HepG2 (cell line): ENCODE measurements around the gene HMMR. TPM values are rescaled to one million over a fixed set of nuclear protein-coding genes. Genes with fewer than 3 reads are reported as not detected.
A peak's percentile ranks its signal among the peaks of the same experiment; 100 is the strongest.

Experiments
- GATA4 ChIP-seq: sonication (generic); IDR thresholded peaks from 2 replicates; pipeline ENCODE4 v1.6.1; 2016; ENCODE audit warnings: antibody characterized with exemption, low read depth, borderline replicate concordance
- HNRNPUL1 ChIP-seq: fragments of 200-400 bp; formaldehyde crosslinking; IDR thresholded peaks from 2 replicates; pipeline ENCODE4 v1.6.1; 2017; ENCODE audit warnings: low read depth, mild to moderate bottlenecking, low read length, moderate library complexity
- KLF9 ChIP-seq: IDR thresholded peaks from 2 replicates; pipeline ENCODE4 v1.6.1; 2016; ENCODE audit warnings: low read depth
- MAFF ChIP-seq: IDR thresholded peaks from 2 replicates; pipeline ENCODE4 v1.6.1; 2011; ENCODE audit warnings: low read depth, low read length, improper control_type of control experiment
- NCOR1 ChIP-seq: fragments of 200-600 bp; sonication (generic); IDR thresholded peaks from 2 replicates; pipeline ENCODE4 v1.7.0; 2017; ENCODE audit warnings: antibody characterized with exemption, low read length, borderline replicate concordance
- NFIC ChIP-seq: IDR thresholded peaks from 2 replicates; pipeline ENCODE4 v1.6.1; 2012; ENCODE audit warnings: mild to moderate bottlenecking, low read length, inconsistent platforms
- NFYB ChIP-seq: sonication (generic); formaldehyde crosslinking; IDR thresholded peaks from 2 replicates; pipeline ENCODE4 v1.4.0; 2020; ENCODE audit warnings: missing genetic modification reagents
- PPARG ChIP-seq: conservative IDR thresholded peaks from 2 replicates; pipeline ENCODE4 v1.6.1; 2016; ENCODE audit warnings: missing biosample characterization, missing genetic modification reagents
- RORA ChIP-seq: sonication (generic); formaldehyde crosslinking; IDR thresholded peaks from 2 replicates; pipeline ENCODE4 v1.5.0; 2020; ENCODE audit warnings: mild to moderate bottlenecking, missing genetic modification reagents, moderate library complexity
- SMAD3 ChIP-seq: sonication (generic); formaldehyde crosslinking; IDR thresholded peaks from 2 replicates; pipeline ENCODE4 v1.4.0; 2020; ENCODE audit warnings: missing genetic modification reagents
- ZFY ChIP-seq: sonication (generic); formaldehyde crosslinking; IDR thresholded peaks from 2 replicates; pipeline ENCODE4 v1.4.0; 2020; ENCODE audit warnings: missing genetic modification reagents
- ZNF24 ChIP-seq: fragments of 450-650 bp; IDR thresholded peaks from 2 replicates; pipeline ENCODE4 v1.6.1; 2017; ENCODE audit warnings: antibody characterized with exemption, mild to moderate bottlenecking
- ZNF660 ChIP-seq: sonication (generic); formaldehyde crosslinking; IDR thresholded peaks from 2 replicates; pipeline ENCODE4 v1.5.1; 2020; ENCODE audit warnings: mild to moderate bottlenecking, low read depth, missing genetic modification reagents, borderline replicate concordance
- ZNF891 ChIP-seq: sonication (generic); formaldehyde crosslinking; IDR thresholded peaks from 2 replicates; pipeline ENCODE4 v1.5.0; 2020; ENCODE audit warnings: mild to moderate bottlenecking, missing genetic modification reagents
- ZSCAN9 ChIP-seq: IDR thresholded peaks from 2 replicates; pipeline ENCODE4 v1.6.1; 2016; ENCODE audit warnings: borderline replicate concordance
- polyA plus RNA-seq, 8 experiments: library from polyadenylated mRNA; depleted of rRNA in 3 of 8; stranded (reverse) in 7 of 8; unstranded in 1 of 8; fragments of >200 nt; fragmentation: Illumina TruSeq in 4 of 8; extraction: Trizol in 4 of 8; gene quantifications; 2 replicates each; pipeline versions ENCODE4 v1.2.1 to v1.2.3, GENCODE V29; 2011 to 2016; ENCODE audit warnings: low read depth in 4 of 8, missing spikeins in 1 of 8, mixed read lengths in 1 of 8; ENCODE audit not compliant: insufficient read depth in 1 of 8
- total RNA-seq, 5 experiments: library from RNA; depleted of rRNA; stranded (reverse); fragments of >200 nt; fragmentation: Illumina TruSeq; extraction: Trizol; gene quantifications; 2 replicates each; pipeline ENCODE4 v1.2.3, GENCODE V29; 2016; ENCODE audit warnings: low read depth in 1 of 5
- TF ChIP-seq, protein P1 (sequence below): sonication (generic); formaldehyde crosslinking; IDR thresholded peaks from 2 replicates; pipeline ENCODE4 v1.5.1; 2020; ENCODE audit warnings: missing genetic modification reagents, mild to moderate bottlenecking, borderline replicate concordance
- TF ChIP-seq, protein P2 (sequence below): sonication (generic); formaldehyde crosslinking; IDR thresholded peaks from 2 replicates; pipeline ENCODE4 v1.5.0; 2020; ENCODE audit warnings: mild to moderate bottlenecking, missing genetic modification reagents
- TF ChIP-seq, protein P3 (sequence below): sonication (generic); formaldehyde crosslinking; IDR thresholded peaks from 2 replicates; pipeline ENCODE4 v1.4.0; 2020; ENCODE audit warnings: missing genetic modification reagents, borderline replicate concordance
- TF ChIP-seq, protein P4 (sequence below): sonication (generic); formaldehyde crosslinking; IDR thresholded peaks from 2 replicates; pipeline ENCODE4 v1.4.0; 2020; ENCODE audit warnings: mild to moderate bottlenecking, missing genetic modification reagents

The HMMR gene
- total and polyA plus RNA-seq, 2 of the 13 experiments (the other 11 are each of a cell fraction or from before 2014, with no cell fraction given), result 8.5 to 48.3 TPM

DNA sequence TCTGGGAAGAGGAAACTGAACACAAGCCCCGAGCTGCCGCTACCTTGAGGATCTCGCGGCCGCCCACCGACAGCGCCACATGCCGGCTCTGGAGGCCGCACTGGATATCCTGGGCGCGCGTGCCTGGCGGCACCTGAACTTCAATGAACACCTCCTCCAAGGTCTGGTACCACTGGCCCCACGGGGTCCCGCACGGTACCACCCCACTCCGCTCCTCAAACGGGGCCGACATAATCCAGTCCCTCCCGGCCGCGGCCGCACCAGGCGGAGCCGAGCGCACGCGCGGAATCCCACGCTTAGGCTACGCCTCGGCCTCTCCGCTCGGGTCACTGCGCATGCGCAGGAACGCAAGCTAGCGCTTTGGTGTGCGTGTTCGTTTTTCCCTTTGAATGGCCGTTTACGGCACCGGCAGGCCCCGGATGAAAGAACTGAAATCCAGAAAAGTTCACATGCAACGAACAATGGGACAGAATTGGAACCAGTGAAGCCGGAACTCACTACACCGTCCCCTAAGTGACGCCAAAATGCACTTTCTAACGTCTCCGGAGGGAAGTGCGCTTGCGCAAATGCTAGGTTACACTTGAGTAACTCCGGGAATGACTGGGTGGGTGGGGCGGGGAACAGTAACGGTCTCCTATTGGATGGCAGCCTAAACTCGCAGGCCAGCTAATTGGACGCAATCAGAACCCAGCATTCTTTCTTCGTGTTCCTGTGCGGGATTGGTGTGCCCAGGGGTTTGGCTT is 442 bp upstream of the HMMR start, which contains the start of gene NUDCD2 (continued):
- TF ChIP-seq ZNF891 (peak; percentile 93; the same call in 1 of the 2 replicates), ZNF24 (no peak), ZNF660 (CRISPR knock-in tag) (no peak), NFYB (peak; percentile 82), MAFF (no peak), ZFY (peak; percentile 97), SMAD3 (CRISPR knock-in tag) (peak; percentile 79; the same call in 1 of the 2 replicates), GATA4 (no peak; the same call in 1 of the 2 replicates), ZSCAN9 (CRISPR knock-in tag) (0 out of 2 replicates have a peak, but pooled peaks have one; percentile 13), NFIC (no peak), PPARG (peak; percentile 36; the same call in 1 of the 2 replicates), NCOR1 (no peak), KLF9 (CRISPR knock-in tag) (0 out of 2 replicates have a peak, but pooled peaks have one; percentile 34), HNRNPUL1 (no peak), RORA (no peak)
- TF ChIP-seq, protein P1, sequence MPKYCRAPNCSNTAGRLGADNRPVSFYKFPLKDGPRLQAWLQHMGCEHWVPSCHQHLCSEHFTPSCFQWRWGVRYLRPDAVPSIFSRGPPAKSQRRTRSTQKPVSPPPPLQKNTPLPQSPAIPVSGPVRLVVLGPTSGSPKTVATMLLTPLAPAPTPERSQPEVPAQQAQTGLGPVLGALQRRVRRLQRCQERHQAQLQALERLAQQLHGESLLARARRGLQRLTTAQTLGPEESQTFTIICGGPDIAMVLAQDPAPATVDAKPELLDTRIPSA (CRISPR knock-in tag), result no peak
- TF ChIP-seq, protein P2, sequence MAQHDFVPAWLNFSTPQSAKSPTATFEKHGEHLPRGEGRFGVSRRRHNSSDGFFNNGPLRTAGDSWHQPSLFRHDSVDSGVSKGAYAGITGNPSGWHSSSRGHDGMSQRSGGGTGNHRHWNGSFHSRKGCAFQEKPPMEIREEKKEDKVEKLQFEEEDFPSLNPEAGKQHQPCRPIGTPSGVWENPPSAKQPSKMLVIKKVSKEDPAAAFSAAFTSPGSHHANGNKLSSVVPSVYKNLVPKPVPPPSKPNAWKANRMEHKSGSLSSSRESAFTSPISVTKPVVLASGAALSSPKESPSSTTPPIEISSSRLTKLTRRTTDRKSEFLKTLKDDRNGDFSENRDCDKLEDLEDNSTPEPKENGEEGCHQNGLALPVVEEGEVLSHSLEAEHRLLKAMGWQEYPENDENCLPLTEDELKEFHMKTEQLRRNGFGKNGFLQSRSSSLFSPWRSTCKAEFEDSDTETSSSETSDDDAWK, result no peak
- TF ChIP-seq, protein P3, sequence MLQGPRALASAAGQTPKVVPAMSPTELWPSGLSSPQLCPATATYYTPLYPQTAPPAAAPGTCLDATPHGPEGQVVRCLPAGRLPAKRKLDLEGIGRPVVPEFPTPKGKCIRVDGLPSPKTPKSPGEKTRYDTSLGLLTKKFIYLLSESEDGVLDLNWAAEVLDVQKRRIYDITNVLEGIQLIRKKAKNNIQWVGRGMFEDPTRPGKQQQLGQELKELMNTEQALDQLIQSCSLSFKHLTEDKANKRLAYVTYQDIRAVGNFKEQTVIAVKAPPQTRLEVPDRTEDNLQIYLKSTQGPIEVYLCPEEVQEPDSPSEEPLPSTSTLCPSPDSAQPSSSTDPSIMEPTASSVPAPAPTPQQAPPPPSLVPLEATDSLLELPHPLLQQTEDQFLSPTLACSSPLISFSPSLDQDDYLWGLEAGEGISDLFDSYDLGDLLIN (CRISPR knock-in tag), result no peak
- TF ChIP-seq, protein P4, sequence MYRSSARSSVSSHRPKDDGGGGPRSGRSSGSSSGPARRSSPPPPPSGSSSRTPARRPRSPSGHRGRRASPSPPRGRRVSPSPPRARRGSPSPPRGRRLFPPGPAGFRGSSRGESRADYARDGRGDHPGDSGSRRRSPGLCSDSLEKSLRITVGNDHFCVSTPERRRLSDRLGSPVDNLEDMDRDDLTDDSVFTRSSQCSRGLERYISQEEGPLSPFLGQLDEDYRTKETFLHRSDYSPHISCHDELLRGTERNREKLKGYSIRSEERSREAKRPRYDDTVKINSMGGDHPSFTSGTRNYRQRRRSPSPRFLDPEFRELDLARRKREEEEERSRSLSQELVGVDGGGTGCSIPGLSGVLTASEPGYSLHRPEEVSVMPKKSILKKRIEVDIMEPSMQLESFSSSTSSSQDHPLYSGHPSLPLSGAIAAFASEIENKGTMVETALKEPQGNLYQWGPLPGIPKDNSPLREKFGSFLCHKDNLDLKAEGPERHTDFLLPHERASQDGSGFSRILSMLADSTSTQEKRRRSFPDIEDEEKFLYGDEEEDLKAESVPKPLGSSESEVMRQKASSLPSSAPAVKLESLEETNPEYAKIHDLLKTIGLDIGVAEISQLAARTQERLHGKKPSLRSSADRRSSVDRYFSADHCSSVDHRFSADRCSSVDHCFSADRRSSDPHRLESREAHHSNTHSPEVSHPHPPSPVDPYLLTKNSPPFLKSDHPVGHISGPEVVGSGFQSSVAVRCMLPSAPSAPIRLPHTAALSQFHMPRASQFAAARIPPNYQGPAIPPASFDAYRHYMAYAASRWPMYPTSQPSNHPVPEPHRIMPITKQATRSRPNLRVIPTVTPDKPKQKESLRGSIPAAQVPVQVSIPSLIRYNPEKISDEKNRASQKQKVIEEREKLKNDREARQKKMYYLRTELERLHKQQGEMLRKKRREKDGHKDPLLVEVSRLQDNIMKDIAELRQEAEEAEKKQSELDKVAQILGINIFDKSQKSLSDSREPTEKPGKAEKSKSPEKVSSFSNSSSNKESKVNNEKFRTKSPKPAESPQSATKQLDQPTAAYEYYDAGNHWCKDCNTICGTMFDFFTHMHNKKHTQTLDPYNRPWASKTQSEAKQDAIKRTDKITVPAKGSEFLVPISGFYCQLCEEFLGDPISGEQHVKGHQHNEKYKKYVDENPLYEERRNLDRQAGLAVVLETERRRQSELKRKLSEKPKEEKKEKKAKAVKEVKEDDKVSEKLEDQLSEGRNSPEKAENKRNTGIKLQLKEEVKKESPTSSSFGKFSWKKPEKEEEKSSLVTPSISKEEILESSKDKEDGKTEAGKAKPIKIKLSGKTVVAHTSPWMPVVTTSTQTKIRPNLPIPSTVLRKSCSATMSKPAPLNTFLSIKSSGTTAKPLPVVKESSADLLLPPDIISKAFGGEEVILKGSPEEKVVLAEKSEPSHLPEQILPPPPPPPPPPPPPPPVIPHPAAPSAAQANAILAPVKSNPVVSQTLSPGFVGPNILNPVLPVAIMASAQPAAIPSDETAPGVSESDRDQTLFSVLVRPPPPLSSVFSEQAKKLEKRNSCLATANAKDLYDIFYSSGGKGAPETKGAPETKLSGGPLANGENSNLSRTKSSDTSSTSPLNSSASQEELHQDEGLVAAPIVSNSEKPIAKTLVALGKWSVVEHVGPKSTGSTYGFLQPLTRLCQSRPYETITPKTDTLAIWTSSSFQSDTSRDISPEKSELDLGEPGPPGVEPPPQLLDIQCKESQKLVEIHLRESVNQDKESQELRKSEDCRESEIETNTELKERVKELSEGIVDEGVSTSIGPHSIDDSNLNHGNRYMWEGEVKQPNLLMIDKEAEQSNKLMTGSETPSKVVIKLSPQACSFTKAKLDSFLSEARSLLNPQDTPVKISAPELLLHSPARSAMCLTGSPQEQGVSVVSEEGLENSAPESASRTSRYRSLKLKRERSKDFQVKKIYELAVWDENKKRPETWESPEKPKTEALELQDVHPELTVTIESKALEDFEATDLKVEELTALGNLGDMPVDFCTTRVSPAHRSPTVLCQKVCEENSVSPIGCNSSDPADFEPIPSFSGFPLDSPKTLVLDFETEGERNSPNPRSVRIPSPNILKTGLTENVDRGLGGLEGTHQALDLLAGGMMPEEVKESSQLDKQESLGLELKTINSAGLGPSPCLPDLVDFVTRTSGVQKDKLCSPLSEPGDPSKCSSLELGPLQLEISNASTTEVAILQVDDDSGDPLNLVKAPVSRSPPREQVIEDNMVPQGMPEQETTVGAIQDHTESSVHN (CRISPR knock-in tag), result peak; percentile 84; the same call in 1 of the 2 replicates
